ENCODE measurements around the gene PPARA.

GRCh38 chr22:46241396-46242007, 91.2 kb downstream of the PPARA start:
- TF ChIP-seq CTCF (conservative IDR thresholded peaks at IDR 0.05; ENCODE audit: low read length) (no peak), EZH2phosphoT487 (IDR thresholded peaks at IDR 0.05; ENCODE audit: borderline replicate concordance, low read depth, low read length) (no peak)
